Measurements from ENCODE around the gene SDHAF1. TPM values are rescaled to one million over a fixed set of nuclear protein-coding genes. Genes with fewer than 3 reads are reported as not detected.
A peak's percentile ranks its signal among the peaks of the same experiment; 100 is the strongest.

The SDHAF1 gene
- polyA plus RNA-seq, 1 of the 3 experiments (the other 2 are of a cell fraction): 25.3 TPM

DNA sequence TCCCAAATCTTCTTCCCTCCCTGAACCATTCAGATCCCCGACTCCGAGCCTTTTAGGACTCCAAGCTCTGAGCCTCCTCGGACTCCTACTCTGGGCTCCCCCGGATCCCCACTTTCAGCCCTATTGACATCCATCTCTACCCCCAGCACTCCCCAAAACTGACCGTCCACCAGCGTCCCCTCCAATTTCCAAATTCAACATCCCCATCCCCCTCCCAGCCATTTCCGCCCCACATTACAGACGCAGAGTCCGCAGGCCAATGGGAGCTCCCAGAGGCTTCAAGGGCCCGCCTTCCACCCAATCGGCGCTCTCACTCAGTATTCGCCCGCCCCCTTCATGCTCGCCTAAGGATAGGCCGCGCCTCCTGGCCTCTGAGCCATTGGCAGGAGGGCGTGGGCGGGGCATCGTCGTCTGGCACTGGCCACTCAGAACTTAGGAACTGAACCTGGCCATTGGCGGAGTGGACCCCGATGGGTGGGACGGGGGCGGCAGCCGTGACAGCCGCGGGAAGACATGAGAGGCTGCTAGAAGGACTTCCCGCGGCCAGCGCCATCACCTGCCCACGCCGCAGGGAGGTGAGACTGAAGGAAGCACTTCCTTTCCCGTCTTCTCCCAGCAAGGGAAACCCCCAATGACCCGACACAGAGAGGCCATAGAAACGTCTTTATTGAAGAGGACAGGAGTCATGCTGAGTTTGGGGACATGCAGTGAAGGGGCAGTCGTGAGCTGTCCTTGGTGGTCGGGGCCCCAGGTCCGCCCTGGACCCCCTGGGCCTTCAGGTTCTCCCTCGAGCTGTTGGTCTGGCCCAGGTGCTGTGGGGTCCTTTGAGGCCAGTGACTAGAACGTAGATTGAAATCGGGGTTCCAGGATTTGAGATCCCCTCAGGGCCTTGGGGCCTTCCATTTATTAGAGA lies 19.3 kb downstream of the SDHAF1 start, which contains the start of gene ALKBH6 (continued):
- TF ChIP-seq NRF1 (IDR thresholded peaks at IDR 0.05; ENCODE audit: low read depth, low read length) (no peak), NFIC (IDR thresholded peaks at IDR 0.05; ENCODE audit: borderline replicate concordance) (no peak), USF1 (IDR thresholded peaks at IDR 0.05; ENCODE audit: borderline replicate concordance, low read depth) (no peak), IRF3 (IDR thresholded peaks at IDR 0.05; ENCODE audit: low read depth, low read length) (peak; percentile 85), TEAD4 (IDR thresholded peaks at IDR 0.05; ENCODE audit: borderline replicate concordance, insufficient read depth) (no peak), RAD21 (IDR thresholded peaks at IDR 0.05; ENCODE audit: low read length) (no peak), POLR2AphosphoS5 (IDR thresholded peaks at IDR 0.05; ENCODE audit: low read depth, low read length) (peak; percentile 45), TCF12 (IDR thresholded peaks at IDR 0.05) (no peak), EP300 (IDR thresholded peaks at IDR 0.05; ENCODE audit: borderline replicate concordance in 1 of 2, low read depth in 1 of 2, low read length in 1 of 2) (no peak), RCOR1 (IDR thresholded peaks at IDR 0.05; ENCODE audit: low read length) (no peak), FOXJ3 (CRISPR knock-in tag; IDR thresholded peaks at IDR 0.05) (no peak), GATA2 (CRISPR knock-in tag; IDR thresholded peaks at IDR 0.05) (no peak), FOXM1 (IDR thresholded peaks at IDR 0.05; ENCODE audit: low read depth) (no peak), REST (IDR thresholded peaks at IDR 0.05; ENCODE audit: low read depth, low read length) (peak; percentile 75), PBX3 (IDR thresholded peaks at IDR 0.05) (peak; percentile 57), USF2 (IDR thresholded peaks at IDR 0.05; ENCODE audit: borderline replicate concordance, low read depth, low read length) (no peak)
- TF ChIP-seq, protein P1, sequence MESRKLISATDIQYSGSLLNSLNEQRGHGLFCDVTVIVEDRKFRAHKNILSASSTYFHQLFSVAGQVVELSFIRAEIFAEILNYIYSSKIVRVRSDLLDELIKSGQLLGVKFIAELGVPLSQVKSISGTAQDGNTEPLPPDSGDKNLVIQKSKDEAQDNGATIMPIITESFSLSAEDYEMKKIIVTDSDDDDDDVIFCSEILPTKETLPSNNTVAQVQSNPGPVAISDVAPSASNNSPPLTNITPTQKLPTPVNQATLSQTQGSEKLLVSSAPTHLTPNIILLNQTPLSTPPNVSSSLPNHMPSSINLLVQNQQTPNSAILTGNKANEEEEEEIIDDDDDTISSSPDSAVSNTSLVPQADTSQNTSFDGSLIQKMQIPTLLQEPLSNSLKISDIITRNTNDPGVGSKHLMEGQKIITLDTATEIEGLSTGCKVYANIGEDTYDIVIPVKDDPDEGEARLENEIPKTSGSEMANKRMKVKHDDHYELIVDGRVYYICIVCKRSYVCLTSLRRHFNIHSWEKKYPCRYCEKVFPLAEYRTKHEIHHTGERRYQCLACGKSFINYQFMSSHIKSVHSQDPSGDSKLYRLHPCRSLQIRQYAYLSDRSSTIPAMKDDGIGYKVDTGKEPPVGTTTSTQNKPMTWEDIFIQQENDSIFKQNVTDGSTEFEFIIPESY (IDR thresholded peaks at IDR 0.05; ENCODE audit: borderline replicate concordance, low read depth): no peak
